GM23338 (cell line): ENCODE results near the gene CFHR2.

Experiments used
- CREB1 ChIP-seq: fragments of 250-450 bp; sonication (Bioruptor Pico); IDR thresholded peaks from 2 replicates; pipeline ENCODE4 v1.5.0; 2020; ENCODE audit warnings: low read depth, mild to moderate bottlenecking, moderate library complexity
- ETS1 ChIP-seq: IDR thresholded peaks from 2 replicates; pipeline ENCODE4 v1.6.1; 2016; ENCODE audit warnings: antibody characterized with exemption
- EZH2 ChIP-seq: fragments of 200-600 bp; sonication (generic); IDR thresholded peaks from one replicate; pipeline ENCODE4 v1.8.0; 2017; ENCODE audit warnings: antibody characterized with exemption, mild to moderate bottlenecking, low read depth; ENCODE audit not compliant: unreplicated experiment
- EZH2phosphoT487 ChIP-seq: fragments of 200-600 bp; sonication (generic); IDR thresholded peaks from one replicate; pipeline ENCODE4 v1.8.1; 2018; ENCODE audit warnings: antibody characterized with exemption; ENCODE audit not compliant: unreplicated experiment
- JUNB ChIP-seq: IDR thresholded peaks from one replicate; pipeline ENCODE4 v1.6.1; 2016; ENCODE audit warnings: antibody characterized with exemption; ENCODE audit not compliant: unreplicated experiment
- NANOG ChIP-seq: IDR thresholded peaks from 2 replicates; pipeline ENCODE4 v1.6.1; 2016; ENCODE audit warnings: antibody characterized with exemption, borderline replicate concordance
- POLR2AphosphoS5 ChIP-seq: IDR thresholded peaks from 2 replicates; pipeline ENCODE4 v1.6.1; 2016; ENCODE audit warnings: antibody characterized with exemption, low read depth
- STAT1 ChIP-seq: IDR thresholded peaks from one replicate; pipeline ENCODE4 v1.6.1; 2016; ENCODE audit warnings: antibody characterized with exemption; ENCODE audit not compliant: unreplicated experiment
- ZNF114 ChIP-seq: fragments of 250-450 bp; sonication (Bioruptor Pico); IDR thresholded peaks from 2 replicates; pipeline ENCODE4 v1.5.0; 2020; ENCODE audit warnings: mild to moderate bottlenecking, moderate library complexity
- TF ChIP-seq, protein P1 (sequence below): IDR thresholded peaks from one replicate; pipeline ENCODE4 v1.6.1; 2018; ENCODE audit warnings: antibody characterized with exemption; ENCODE audit not compliant: unreplicated experiment
- TF ChIP-seq, protein P2 (sequence below), 2 experiments: fragments of 200-600 bp in 1 of 2; sonication (generic) in 1 of 2; conservative IDR thresholded peaks; 2 replicates each; pipeline versions ENCODE4 v1.5.1 to v1.6.1; 2016 to 2017; ENCODE audit warnings: antibody characterized with exemption in 2 of 2, low read depth in 2 of 2, mild to moderate bottlenecking in 2 of 2, moderate library complexity in 1 of 2
- TF ChIP-seq, protein P3 (sequence below): fragments of 250-450 bp; sonication (Bioruptor Pico); IDR thresholded peaks from 2 replicates; pipeline ENCODE4 v1.5.0; 2020; ENCODE audit warnings: mild to moderate bottlenecking, moderate library complexity

DNA sequence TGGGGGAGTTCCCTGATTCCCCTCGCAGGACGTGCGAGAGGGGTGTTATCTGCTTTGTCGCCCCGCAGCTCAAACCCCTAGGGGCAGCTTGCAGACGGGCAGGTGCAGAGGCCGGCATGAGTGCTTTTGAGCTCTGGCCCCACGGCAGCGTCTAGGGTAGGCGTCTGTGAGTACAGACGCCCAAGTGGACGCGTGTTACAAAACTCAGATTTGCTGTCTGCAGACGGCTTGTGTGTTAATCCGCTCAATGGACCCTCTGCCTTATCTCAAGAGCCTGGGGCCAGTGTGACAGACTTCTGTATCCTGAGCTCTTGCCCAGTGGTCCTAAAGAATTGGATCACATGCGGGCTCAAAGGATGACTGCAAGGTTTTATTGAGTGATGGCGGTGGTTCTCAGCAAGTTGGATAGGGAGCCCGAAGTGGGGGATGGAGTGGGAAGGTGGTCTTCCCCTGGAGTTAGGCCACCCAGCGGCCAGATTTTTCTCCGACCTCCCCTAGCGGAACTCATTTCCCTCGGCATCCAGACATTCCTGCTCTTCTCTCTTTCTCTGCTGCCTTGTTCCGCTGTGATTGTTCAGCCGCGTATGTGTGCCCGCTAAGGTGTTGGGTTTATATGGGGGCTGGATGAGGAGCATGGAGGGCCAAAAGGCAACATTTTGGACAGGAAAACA is 46.2 kb upstream of the CFHR2 start:
- TF ChIP-seq, protein P1, sequence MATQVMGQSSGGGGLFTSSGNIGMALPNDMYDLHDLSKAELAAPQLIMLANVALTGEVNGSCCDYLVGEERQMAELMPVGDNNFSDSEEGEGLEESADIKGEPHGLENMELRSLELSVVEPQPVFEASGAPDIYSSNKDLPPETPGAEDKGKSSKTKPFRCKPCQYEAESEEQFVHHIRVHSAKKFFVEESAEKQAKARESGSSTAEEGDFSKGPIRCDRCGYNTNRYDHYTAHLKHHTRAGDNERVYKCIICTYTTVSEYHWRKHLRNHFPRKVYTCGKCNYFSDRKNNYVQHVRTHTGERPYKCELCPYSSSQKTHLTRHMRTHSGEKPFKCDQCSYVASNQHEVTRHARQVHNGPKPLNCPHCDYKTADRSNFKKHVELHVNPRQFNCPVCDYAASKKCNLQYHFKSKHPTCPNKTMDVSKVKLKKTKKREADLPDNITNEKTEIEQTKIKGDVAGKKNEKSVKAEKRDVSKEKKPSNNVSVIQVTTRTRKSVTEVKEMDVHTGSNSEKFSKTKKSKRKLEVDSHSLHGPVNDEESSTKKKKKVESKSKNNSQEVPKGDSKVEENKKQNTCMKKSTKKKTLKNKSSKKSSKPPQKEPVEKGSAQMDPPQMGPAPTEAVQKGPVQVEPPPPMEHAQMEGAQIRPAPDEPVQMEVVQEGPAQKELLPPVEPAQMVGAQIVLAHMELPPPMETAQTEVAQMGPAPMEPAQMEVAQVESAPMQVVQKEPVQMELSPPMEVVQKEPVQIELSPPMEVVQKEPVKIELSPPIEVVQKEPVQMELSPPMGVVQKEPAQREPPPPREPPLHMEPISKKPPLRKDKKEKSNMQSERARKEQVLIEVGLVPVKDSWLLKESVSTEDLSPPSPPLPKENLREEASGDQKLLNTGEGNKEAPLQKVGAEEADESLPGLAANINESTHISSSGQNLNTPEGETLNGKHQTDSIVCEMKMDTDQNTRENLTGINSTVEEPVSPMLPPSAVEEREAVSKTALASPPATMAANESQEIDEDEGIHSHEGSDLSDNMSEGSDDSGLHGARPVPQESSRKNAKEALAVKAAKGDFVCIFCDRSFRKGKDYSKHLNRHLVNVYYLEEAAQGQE = no peak
- TF ChIP-seq, protein P2, sequence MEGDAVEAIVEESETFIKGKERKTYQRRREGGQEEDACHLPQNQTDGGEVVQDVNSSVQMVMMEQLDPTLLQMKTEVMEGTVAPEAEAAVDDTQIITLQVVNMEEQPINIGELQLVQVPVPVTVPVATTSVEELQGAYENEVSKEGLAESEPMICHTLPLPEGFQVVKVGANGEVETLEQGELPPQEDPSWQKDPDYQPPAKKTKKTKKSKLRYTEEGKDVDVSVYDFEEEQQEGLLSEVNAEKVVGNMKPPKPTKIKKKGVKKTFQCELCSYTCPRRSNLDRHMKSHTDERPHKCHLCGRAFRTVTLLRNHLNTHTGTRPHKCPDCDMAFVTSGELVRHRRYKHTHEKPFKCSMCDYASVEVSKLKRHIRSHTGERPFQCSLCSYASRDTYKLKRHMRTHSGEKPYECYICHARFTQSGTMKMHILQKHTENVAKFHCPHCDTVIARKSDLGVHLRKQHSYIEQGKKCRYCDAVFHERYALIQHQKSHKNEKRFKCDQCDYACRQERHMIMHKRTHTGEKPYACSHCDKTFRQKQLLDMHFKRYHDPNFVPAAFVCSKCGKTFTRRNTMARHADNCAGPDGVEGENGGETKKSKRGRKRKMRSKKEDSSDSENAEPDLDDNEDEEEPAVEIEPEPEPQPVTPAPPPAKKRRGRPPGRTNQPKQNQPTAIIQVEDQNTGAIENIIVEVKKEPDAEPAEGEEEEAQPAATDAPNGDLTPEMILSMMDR (conservative IDR thresholded peaks at IDR 0.05; ENCODE audit: low read depth in 2 of 2) = peak; percentile 29 to 38; a peak in 2 of 4 replicates
- TF ChIP-seq POLR2AphosphoS5 = no peak
- TF ChIP-seq EZH2phosphoT487 = no peak
- TF ChIP-seq EZH2 = no peak
- no peak for TF ChIP-seq CREB1
- TF ChIP-seq JUNB = no peak
- TF ChIP-seq ETS1 = no peak
- TF ChIP-seq NANOG = no peak
- no peak for TF ChIP-seq STAT1
- no peak for TF ChIP-seq ZNF114 (CRISPR knock-in tag)
- TF ChIP-seq, protein P3, sequence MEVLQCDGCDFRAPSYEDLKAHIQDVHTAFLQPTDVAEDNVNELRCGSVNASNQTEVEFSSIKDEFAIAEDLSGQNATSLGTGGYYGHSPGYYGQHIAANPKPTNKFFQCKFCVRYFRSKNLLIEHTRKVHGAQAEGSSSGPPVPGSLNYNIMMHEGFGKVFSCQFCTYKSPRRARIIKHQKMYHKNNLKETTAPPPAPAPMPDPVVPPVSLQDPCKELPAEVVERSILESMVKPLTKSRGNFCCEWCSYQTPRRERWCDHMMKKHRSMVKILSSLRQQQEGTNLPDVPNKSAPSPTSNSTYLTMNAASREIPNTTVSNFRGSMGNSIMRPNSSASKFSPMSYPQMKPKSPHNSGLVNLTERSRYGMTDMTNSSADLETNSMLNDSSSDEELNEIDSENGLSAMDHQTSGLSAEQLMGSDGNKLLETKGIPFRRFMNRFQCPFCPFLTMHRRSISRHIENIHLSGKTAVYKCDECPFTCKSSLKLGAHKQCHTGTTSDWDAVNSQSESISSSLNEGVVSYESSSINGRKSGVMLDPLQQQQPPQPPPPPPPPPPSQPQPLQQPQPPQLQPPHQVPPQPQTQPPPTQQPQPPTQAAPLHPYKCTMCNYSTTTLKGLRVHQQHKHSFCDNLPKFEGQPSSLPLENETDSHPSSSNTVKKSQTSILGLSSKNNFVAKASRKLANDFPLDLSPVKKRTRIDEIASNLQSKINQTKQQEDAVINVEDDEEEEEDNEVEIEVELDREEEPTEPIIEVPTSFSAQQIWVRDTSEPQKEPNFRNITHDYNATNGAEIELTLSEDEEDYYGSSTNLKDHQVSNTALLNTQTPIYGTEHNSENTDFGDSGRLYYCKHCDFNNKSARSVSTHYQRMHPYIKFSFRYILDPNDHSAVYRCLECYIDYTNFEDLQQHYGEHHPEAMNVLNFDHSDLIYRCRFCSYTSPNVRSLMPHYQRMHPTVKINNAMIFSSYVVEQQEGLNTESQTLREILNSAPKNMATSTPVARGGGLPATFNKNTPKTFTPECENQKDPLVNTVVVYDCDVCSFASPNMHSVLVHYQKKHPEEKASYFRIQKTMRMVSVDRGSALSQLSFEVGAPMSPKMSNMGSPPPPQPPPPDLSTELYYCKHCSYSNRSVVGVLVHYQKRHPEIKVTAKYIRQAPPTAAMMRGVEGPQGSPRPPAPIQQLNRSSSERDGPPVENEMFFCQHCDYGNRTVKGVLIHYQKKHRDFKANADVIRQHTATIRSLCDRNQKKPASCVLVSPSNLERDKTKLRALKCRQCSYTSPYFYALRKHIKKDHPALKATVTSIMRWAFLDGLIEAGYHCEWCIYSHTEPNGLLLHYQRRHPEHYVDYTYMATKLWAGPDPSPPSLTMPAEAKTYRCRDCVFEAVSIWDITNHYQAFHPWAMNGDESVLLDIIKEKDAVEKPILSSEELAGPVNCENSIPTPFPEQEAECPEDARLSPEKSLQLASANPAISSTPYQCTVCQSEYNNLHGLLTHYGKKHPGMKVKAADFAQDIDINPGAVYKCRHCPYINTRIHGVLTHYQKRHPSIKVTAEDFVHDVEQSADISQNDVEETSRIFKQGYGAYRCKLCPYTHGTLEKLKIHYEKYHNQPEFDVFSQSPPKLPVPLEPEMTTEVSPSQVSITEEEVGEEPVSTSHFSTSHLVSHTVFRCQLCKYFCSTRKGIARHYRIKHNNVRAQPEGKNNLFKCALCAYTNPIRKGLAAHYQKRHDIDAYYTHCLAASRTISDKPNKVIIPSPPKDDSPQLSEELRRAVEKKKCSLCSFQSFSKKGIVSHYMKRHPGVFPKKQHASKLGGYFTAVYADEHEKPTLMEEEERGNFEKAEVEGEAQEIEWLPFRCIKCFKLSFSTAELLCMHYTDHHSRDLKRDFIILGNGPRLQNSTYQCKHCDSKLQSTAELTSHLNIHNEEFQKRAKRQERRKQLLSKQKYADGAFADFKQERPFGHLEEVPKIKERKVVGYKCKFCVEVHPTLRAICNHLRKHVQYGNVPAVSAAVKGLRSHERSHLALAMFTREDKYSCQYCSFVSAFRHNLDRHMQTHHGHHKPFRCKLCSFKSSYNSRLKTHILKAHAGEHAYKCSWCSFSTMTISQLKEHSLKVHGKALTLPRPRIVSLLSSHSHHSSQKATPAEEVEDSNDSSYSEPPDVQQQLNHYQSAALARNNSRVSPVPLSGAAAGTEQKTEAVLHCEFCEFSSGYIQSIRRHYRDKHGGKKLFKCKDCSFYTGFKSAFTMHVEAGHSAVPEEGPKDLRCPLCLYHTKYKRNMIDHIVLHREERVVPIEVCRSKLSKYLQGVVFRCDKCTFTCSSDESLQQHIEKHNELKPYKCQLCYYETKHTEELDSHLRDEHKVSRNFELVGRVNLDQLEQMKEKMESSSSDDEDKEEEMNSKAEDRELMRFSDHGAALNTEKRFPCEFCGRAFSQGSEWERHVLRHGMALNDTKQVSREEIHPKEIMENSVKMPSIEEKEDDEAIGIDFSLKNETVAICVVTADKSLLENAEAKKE = no peak
